Spleen (tissue), 11 donors: Measurements from ENCODE around the gene PDE4D. TPM values are rescaled to one million over a fixed set of nuclear protein-coding genes. Genes with fewer than 3 reads are reported as not detected.

ENCODE experiments used
- DNase-seq: peaks from one replicate; pipeline ENCODE4 v3.0.0-alpha.2; 2020
- H3K27ac ChIP-seq, 8 donors: fragments of 200-600 bp; sonication (generic) in 7 of 8; 1 replicate in 4 of 8; 2 replicates in 4 of 8; pipeline versions ENCODE4 v1.5.0 to v1.8.0; 2016 to 2021; ENCODE audit warnings: inconsistent platforms in 4 of 8, mild to moderate bottlenecking in 4 of 8, moderate library complexity in 1 of 8
- H3K27me3 ChIP-seq, 7 donors: fragments of 200-600 bp; sonication (generic) in 6 of 7; replicated peaks in 1 of 7; 1 replicate in 4 of 7; 2 replicates in 3 of 7; pipeline versions ENCODE4 v1.5.0 to v1.8.0; 2016 to 2021; ENCODE audit warnings: inconsistent platforms in 3 of 7, mild to moderate bottlenecking in 1 of 7
- H3K36me3 ChIP-seq, 6 donors: fragments of 200-600 bp; sonication (generic) in 5 of 6; 1 replicate in 4 of 6; 2 replicates in 2 of 6; pipeline versions ENCODE4 v1.5.0 to v1.8.0; 2016 to 2021; ENCODE audit warnings: inconsistent platforms in 2 of 6
- H3K4me1 ChIP-seq, 6 donors: fragments of 200-600 bp; sonication (generic) in 5 of 6; 1 replicate in 3 of 6; 2 replicates in 3 of 6; pipeline versions ENCODE4 v1.5.0 to v1.8.0; 2016 to 2021; ENCODE audit warnings: inconsistent platforms in 3 of 6
- H3K4me3 ChIP-seq, 8 donors: fragments of 200-600 bp; sonication (generic) in 7 of 8; 1 replicate in 4 of 8; 2 replicates in 4 of 8; pipeline versions ENCODE4 v1.5.0 to v1.8.0; 2016 to 2021; ENCODE audit warnings: inconsistent platforms in 4 of 8, mild to moderate bottlenecking in 4 of 8, moderate library complexity in 2 of 8
- H3K9me3 ChIP-seq, 8 donors: fragments of 200-600 bp; sonication (generic) in 7 of 8; 1 replicate in 4 of 8; 2 replicates in 4 of 8; pipeline versions ENCODE4 v1.5.0 to v1.8.0; 2016 to 2021; ENCODE audit warnings: inconsistent platforms in 4 of 8
- POLR2A ChIP-seq, 3 donors: fragments of 450-650 bp; IDR thresholded peaks; one replicate each; pipeline ENCODE4 v1.5.1; 2017; ENCODE audit warnings: antibody characterized with exemption in 3 of 3, mild to moderate bottlenecking in 1 of 3
- POLR2AphosphoS5 ChIP-seq, 3 donors: sonication (generic); formaldehyde crosslinking; IDR thresholded peaks; one replicate each; pipeline ENCODE4 v1.5.1; 2017; ENCODE audit warnings: antibody characterized with exemption in 3 of 3
- WGBS, 5 donors: extraction: QIAGEN DNeasy Blood & Tissue Kit in 3 of 5; methylation state at CpG; one replicate each; pipeline versions ENCODE4 v1.1.5 to v1.1.7; 2013 to 2018; 5-methylcytosine and 5-hydroxymethylcytosine counted together
- intact Hi-C: fragments of 100-400 bp; cut with DNase I; formaldehyde crosslinking; loops from one replicate; pipeline ENCODE4 v1.15.0; 2023; ENCODE audit warnings: low total_unique reads
- polyA plus RNA-seq, 3 donors: library from polyadenylated mRNA; stranded (reverse); fragments of 200-250 nt; gene quantifications; one replicate each; pipeline ENCODE4 v1.2.1, GENCODE V29; 2013
- total RNA-seq, 7 donors: library from RNA; depleted of rRNA in 3 of 7; stranded (reverse); fragments of >200 nt in 3 of 7; fragmentation: NEBNext Ultra II Directional in 4 of 7; extraction: Animal tissue kit (Norgen Biotek cat#: 25700) in 4 of 7; gene quantifications; one replicate each; pipeline versions ENCODE4 v1.1.0 to v1.2.1, GENCODE V29; 2016 to 2021
- TF ChIP-seq, protein P1 (sequence below), 11 experiments: fragments of 200-600 bp in 7 of 11; fragments of 450-650 bp in 4 of 11; sonication (generic) in 4 of 11; IDR thresholded peaks in 8 of 11; conservative IDR thresholded peaks in 3 of 11; 1 replicate in 7 of 11; 2 replicates in 4 of 11; pipeline versions ENCODE4 v1.4.0 to v1.8.0; 2016 to 2021; ENCODE audit warnings: antibody characterized with exemption in 11 of 11, inconsistent platforms in 4 of 11, mild to moderate bottlenecking in 1 of 11
- donor health status: healthy with polysubstance abuse.
- donor health status: DM: no; HTN: no; CAD: no; lungs with moderate emphysema.
- donor health status: DM: no; HTN: no; CAD: no.
- donor health status: Bipolar disorder and iron deficiency.
- donor health status: healthy.
- donor health status: DM: no; HTN: no; CAD: no.
- donor health status: DM: yes; HTN: yes; CAD: no.

PDE4D gene
- total and polyA plus RNA-seq, 10 donors: 0.88 to 51.8 (median 18.2) TPM

DNA sequence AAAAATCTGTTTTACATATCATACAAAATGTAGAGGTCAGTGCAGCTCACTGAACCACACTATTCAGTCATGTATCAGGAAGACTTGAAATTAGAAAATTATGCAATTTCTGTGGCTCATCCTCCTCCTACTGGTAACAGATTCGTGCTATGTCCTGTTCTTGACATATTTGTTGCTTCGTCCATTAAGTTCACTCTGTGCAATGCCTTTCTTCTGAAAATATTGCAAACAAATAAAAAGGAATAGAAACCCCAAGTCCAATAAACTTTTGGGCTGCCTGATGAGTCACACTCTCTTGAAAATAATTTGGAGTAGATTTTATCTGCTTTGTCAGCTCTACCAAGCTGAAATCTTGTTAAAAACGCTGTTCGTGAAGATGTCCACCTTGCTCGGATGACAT is 919.4 kb downstream of the PDE4D start:
- Histone ChIP-seq H3K27ac (no peak overlapping the region), H3K4me1 (no peaks in the 10 kb centered on the region), H3K4me3 (no peak overlapping the region), H3K36me3 (peaks cover 0 to 61% (median 13%) of the 10 kb centered on the region in 6 donors), H3K27me3 (no peaks in the 10 kb centered on the region), H3K9me3 (no peaks in the 10 kb centered on the region)
- no peak for DNase-seq
- TF ChIP-seq POLR2A (IDR thresholded peaks at IDR 0.05) (no peak), POLR2AphosphoS5 (IDR thresholded peaks at IDR 0.05) (no peak)
- TF ChIP-seq, protein P1, sequence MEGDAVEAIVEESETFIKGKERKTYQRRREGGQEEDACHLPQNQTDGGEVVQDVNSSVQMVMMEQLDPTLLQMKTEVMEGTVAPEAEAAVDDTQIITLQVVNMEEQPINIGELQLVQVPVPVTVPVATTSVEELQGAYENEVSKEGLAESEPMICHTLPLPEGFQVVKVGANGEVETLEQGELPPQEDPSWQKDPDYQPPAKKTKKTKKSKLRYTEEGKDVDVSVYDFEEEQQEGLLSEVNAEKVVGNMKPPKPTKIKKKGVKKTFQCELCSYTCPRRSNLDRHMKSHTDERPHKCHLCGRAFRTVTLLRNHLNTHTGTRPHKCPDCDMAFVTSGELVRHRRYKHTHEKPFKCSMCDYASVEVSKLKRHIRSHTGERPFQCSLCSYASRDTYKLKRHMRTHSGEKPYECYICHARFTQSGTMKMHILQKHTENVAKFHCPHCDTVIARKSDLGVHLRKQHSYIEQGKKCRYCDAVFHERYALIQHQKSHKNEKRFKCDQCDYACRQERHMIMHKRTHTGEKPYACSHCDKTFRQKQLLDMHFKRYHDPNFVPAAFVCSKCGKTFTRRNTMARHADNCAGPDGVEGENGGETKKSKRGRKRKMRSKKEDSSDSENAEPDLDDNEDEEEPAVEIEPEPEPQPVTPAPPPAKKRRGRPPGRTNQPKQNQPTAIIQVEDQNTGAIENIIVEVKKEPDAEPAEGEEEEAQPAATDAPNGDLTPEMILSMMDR (IDR thresholded peaks at IDR 0.05 in 8 of 11, conservative IDR thresholded peaks at IDR 0.05 in 3 of 11): no peak
- 80 to 88% (median 87%) methylated on average over 5 of the region's 5 CpGs for WGBS, 5 donors
- intact Hi-C loops: no loop called here

DNA sequence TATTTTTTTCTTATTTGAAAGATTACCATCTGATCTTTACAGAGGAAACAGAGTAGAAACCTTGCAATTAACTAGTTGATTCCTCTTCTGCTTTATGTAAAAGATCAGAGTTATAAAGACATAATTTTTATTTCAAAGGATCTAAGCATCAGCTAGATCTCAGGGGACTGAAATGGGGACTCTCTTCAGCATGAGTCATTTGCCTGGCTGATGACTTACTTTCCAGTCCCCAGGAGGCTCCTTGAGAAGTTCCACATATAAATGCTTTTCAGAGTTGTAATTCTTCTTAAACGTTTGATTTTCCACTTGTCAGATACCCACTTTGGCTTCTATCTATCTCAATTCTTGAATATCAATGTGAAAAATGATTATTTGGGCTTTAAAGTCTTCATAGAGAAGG is 921.2 kb downstream of the PDE4D start:
- peaks cover 0 to 46% (median 13%) of the 10 kb centered on the region in 6 donors for H3K36me3 ChIP-seq
- H3K27ac ChIP-seq: no peak overlapping the region
- no peaks in the 10 kb centered on the region for H3K9me3 ChIP-seq
- TF ChIP-seq POLR2A (IDR thresholded peaks at IDR 0.05): no peak
- TF ChIP-seq, protein P1 (IDR thresholded peaks at IDR 0.05 in 8 of 11, conservative IDR thresholded peaks at IDR 0.05 in 3 of 11): no peak
- no peak for TF ChIP-seq POLR2AphosphoS5 (IDR thresholded peaks at IDR 0.05)
- WGBS, 5 donors: 21 to 49% (median 36%) methylated on average over 1 of the region's 1 CpG
- intact Hi-C loops: no loop called here
- no peaks in the 10 kb centered on the region for H3K27me3 ChIP-seq
- no peaks in the 10 kb centered on the region for H3K4me1 ChIP-seq
- no peak overlapping the region for H3K4me3 ChIP-seq
- no peak for DNase-seq

DNA sequence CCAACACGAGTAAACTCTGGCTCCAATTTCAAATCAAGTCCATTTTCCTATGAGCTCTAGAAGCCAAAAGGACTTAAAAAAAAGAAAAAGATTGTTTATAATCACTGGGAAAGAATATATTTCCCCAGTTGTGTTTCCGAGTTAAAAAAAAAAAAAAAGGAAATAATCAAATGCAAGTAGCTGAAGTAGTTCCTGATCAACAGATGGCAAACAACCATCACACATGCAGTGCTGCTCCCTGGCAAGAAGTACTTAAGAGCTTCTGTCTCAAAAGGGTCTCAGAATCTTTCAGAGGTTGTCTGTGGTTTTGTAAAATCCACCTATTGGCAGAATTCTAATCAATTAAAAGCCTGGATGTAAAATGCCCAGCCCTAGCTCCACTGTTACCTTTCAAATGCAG is 922.8 kb downstream of the PDE4D start:
- no peaks in the 10 kb centered on the region for H3K9me3 ChIP-seq
- no peaks in the 10 kb centered on the region for H3K27me3 ChIP-seq
- H3K27ac ChIP-seq: no peak overlapping the region
- H3K36me3 ChIP-seq: peaks cover 0 to 31% (median 10%) of the 10 kb centered on the region in 6 donors
- TF ChIP-seq POLR2AphosphoS5 (IDR thresholded peaks at IDR 0.05) (no peak), POLR2A (IDR thresholded peaks at IDR 0.05) (no peak)
- TF ChIP-seq, protein P1 (IDR thresholded peaks at IDR 0.05 in 8 of 11, conservative IDR thresholded peaks at IDR 0.05 in 3 of 11): no peak
- DNase-seq: no peak
- intact Hi-C loops: no loop called here
- H3K4me1 ChIP-seq: no peaks in the 10 kb centered on the region
- H3K4me3 ChIP-seq: no peak overlapping the region
- 37 to 54% (median 41%) methylated on average over 2 of the region's 2 CpGs for WGBS, 5 donors

DNA sequence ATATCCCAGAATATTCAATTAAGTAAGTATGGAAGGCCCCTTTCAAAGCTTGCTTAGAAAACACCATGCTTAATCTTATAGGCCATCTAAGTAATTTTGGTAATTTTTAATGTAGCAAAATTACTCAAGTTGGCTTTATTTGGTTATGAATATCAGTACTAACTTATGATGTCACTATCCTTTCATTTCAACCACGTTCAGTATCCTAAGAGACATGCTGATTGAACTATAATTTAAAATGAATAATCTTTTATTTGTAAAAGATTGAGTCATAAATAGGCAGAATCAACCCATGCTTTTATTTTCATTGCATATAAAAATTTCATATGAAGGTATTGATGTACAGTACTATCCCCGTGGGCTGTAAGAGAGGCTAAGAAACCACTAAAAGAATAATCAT is 923.7 kb downstream of the PDE4D start:
- intact Hi-C loops: no loop called here
- no peak overlapping the region for H3K4me3 ChIP-seq
- no peak for TF ChIP-seq POLR2AphosphoS5 (IDR thresholded peaks at IDR 0.05)
- no peak for TF ChIP-seq POLR2A (IDR thresholded peaks at IDR 0.05)
- TF ChIP-seq, protein P1 (IDR thresholded peaks at IDR 0.05 in 8 of 11, conservative IDR thresholded peaks at IDR 0.05 in 3 of 11): no peak
- H3K4me1 ChIP-seq: no peaks in the 10 kb centered on the region
- WGBS, 5 donors: 77 to 87% (median 86%) methylated on average over 2 of the region's 2 CpGs
- no peaks in the 10 kb centered on the region for H3K9me3 ChIP-seq
- H3K27ac ChIP-seq: no peak overlapping the region
- H3K36me3 ChIP-seq: peaks cover 0 to 21% (median 6%) of the 10 kb centered on the region in 6 donors
- no peak for DNase-seq
- H3K27me3 ChIP-seq: no peaks in the 10 kb centered on the region
